HG03571 (cell line): Measurements from ENCODE around the gene CLPSL1.

Source experiments
- ATAC-seq: cut with Tn5 transposase; IDR thresholded peaks from one replicate; pipeline ENCODE4 v1.9.1; 2021; ENCODE audit not compliant: unreplicated experiment

CLPSL1 gene

GRCh38 chr6:35795453-35796071 lies 14.7 kb downstream of the CLPSL1 start:
- ATAC-seq, result no peak

DNA sequence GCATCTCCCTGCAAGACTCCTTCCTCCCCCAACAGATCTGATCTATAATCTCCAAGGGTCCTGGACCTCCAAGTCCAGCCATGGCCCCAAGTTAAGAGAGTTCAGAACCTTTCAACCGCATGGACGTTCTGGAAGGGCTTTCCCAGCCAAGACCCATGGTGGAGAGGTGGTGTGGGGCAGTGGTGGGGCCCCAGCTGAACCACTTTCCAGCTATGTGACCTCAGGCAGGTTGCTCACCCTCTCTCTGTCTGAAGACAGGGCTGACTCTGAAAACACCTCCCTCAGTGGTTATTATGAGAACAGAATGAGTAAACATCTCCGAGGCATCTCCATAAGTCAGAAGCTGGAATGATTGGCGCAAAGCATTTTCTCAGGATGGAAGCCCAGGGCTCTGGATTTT lies 15.4 kb downstream of the CLPSL1 start:
- no peak for ATAC-seq

GRCh38 chr6:35797837-35798526 lies 17.2 kb downstream of the CLPSL1 start:
- no peak for ATAC-seq

- no peak for ATAC-seq
Measured at GRCh38 chr6:35798706-35799105, 17.9 kb downstream of the CLPSL1 start.

- ATAC-seq, result no peak
Measured at GRCh38 chr6:35801148-35801547, 20.3 kb downstream of the CLPSL1 start.

DNA sequence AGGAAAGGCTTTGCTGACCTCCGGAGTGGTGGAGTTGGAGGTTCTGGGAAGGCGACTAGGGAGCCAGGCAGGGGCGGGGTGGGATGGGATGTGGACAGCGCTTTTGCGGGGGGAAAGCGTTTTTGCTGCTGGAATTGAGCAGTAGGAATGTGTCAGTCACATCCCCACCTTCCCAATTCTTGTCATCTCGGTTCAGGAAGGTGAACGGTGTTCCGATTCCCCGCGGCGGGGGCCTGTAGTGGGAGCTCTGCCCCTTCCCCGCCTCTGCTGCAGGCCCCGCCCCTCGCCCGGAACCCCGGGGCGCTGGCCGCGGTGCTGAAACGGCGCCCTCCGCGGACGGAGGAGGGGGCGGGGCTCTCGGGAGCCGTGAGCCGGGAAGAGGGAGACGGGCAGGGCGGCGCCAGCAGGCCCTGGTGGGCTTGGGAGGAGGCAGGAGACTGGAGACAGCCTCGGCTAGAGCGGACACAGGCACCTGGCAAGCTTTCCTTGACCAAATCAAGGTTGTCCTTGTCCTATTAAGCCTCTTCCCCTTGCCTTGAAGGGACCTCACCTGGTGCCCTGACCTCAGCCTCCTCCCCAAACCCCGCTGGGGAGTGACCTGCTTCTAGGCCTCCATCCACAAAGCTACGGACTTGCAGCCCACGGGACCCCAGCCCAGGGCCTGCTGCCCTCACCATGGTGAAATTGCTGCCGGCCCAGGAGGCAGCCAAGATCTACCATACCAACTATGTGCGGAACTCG lies 24.3 kb downstream of the CLPSL1 start, which contains the start of gene LHFPL5:
Gene LHFPL5 (plus strand): TSS at position 357 of the 741 bp plus-strand sequence. CDS start 319 bp downstream, at position 676.
- no peak for ATAC-seq

DNA sequence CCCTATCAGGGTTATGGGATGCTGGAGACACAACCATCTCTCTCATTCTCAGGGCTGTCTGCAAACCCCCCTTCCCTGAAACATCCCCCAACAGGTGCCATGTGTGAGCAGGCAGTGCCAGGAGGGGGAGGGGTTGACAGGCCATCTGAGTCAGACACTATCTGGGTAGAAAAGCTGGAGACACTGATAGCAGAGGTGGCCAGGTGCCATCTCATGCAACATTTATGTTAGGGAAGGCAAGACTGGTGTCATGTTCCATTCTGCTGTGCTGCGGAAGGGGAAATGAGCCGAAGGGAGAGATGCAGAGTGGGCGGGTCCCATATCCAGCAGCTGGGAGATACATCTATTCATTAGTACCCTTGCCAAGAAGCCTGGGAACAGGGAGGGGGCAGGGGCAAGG lies 27.9 kb downstream of the CLPSL1 start:
- ATAC-seq, result no peak

DNA sequence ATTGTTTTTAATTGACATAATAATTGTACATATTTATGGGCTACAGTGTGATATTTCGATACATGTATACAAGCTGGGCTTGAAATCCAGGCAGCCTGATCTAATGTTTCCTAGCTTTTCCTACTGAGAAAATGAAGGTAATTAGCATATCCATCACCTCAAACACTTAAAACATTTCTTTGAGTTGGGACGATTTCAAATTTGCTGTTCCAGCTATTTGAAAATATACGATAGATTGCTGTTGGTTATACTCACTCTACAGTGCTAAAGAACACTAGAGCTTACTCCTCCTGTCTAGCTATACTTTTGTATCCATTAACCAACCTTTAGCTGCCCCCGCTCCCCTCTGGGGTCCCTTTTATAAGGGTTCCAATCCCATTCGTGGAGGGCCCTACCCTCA lies 29.0 kb downstream of the CLPSL1 start:
- ATAC-seq, result no peak

DNA sequence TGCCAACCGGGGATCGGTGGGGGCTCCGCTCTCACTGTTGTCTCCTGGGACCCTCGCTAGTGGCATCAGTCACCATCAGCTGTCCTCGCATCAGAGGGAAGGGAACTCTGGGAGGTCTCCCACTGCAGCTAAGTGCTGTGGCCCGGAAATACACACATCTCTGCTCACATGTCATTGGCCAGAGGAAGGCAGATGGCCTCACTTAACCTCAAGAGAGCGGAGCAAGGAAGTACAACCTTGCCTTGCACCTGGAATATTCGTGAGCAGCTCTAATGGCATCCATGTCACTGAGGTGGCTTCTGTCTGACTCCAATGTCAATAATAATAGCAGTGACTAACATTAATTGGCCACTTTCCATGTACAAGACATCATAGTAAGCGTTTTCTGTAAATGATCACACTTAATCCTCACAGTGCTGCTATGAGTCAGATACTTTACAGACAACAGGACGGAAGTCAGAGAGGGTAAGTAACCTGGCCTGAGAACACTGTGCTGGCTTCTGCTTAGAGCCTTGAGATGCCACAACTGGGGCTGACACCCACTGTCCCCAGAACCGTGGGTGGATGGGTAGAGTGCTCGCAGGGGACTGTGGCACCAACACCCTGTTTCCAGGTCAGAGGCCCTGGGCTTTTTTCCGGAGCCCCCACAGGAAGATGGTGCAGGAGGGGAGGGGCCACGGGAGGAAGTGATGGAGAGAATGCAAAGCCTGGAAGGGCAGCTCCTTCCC lies 30.3 kb downstream of the CLPSL1 start:
- no peak for ATAC-seq

- no peak for ATAC-seq
Measured at GRCh38 chr6:35811699-35811995, 30.8 kb downstream of the CLPSL1 start.

DNA sequence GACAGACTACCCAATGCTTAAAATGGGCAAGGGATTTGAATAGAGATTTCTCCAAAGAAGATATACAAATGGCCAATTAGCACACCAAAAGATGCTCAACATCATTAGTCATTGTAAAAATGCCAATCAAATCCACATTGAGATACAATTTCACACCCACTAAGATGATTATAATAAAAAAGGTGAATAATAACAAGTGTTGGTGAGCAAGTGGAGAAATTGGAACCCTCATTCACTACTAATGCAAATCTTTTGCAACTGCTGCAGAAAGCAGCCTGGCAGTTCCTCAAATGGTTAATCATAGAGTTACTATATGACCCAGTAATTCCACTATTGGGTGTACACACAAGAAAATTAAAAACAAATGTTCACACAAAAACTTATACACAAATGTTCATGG lies 36.7 kb downstream of the CLPSL1 start:
- no peak for ATAC-seq

DNA sequence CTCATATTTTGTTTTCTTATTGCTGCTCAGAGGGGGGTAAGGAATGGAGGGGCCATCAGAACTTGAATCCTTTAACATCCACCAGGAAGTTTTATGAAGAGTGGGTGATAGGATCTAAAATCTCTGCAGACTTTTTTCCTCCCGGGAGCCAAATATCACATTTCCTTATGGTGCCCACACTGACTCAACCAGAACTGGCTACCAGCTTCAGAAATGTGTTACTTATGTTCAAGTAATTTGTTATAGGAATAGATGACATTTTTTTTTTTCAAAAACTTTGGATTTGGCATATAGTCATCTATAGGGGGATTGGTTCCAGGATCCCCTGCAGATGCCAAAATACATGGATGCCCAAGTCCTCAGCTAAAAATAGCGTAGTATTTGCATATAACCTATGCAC lies 42.8 kb downstream of the CLPSL1 start:
- ATAC-seq, result no peak

DNA sequence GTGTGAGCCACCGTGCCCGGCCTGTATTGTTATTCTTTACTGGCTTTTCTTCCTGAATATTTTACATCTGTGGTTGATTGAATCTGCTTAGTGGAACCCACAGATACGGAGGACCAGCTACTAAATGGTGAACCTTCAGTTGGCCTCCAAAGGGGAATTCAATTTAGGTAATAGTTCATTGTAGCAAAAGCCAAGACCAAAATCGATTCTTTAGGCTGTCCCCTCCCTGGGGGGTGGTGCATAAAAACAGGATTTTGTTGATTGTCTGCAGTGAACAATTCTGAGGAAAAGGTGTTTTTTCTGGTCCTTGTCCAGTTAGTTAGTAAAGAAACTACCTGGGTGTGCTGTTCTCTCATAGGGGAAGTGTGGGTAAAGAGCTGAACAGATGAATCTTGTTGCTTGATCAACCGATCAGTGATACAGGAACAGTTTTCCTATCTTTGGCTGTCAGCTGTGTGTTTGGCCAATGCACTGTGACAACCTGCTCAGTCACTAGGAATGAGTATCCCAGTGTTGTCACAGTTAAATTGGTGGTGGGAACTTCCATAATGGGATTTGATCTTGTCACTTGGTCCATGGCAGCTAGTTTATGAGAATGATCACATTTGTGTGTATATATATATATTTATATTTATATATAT lies 43.9 kb downstream of the CLPSL1 start:
- no peak for ATAC-seq

DNA sequence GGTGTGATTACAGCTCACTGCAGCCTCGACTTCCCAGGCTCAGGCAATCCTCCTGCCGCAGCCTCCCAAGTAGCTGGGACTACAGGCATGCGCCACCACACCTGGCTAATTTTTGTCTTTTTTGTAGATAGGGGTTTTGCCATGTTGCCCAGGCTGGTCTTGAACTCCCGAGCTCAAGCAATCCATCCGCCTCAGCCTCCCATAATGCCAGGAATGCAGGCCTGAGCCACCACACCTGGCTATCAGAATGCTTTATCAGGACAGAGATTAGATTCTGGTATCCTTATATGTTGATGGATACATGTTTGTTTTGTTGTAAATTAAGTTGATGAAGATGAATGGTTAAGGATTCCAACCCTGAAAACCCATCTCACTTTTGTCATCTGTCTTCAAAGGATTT lies 48.5 kb downstream of the CLPSL1 start:
- no peak for ATAC-seq

DNA sequence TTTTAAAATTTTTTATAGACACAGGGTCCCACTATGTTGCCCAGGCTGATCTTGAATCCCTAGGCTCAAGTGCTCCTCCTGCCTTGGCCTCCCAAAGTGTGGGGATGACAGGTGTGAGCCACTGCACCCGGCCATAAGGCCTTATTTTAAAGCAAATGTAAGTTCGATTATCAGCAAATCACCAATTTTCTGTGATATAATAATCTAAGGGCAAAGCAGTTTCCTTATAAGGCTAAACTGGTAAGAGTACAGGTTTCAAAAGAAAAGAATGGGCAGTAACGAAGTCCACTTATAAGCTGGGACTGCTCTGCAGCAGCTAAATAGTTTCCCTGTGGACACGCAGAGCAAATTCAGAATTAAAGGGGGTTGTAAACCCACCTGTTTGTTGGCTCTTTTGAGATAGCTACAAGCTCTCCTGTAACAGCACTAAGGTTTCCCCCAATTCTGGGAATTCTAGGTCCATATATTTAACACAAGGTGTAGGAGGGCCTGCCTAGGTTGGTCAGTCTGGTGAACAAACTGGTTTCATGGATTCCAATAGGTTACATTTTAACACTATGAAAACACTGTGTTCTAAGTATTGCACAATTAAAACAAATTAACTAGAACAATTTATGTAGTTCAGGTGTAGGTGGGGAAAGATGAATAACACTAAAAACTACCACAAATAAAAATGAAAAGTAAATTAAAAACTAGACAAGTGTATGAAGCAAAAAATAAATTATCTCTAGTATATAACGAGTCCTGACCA lies 50.6 kb downstream of the CLPSL1 start:
- no peak for ATAC-seq

DNA sequence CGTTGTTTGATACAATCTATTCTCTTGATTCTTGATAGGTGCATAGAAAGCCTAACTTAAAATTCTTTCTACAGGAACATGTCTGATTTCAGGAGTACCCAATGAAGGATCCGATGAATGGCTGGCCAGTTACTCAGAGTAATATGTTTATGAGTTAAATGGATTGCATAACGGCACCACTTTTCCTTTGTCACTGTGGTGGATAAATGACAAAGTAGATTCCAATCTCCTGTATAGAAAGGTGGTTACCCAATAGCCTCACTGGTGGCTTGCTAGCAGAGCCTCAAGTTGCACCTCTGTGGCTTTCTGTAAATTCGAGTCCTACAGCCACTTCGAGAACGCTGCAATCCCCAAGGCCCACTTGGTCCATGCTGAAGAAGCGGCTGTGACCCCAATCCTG lies 52.7 kb downstream of the CLPSL1 start:
- no peak for ATAC-seq
